WERI-Rb-1 (cell line): ENCODE data around the gene PRKCH.

Experiments used
- DNase-seq: peaks from one replicate; pipeline ENCODE4 v3.0.0-alpha.2; 2020
- H3K27ac ChIP-seq: fragments of 250-450 bp; sonication (Bioruptor Pico); 2 replicates; pipeline ENCODE4 v1.5.1; 2020; ENCODE audit warnings: mild to moderate bottlenecking, moderate library complexity
- H3K27me3 ChIP-seq: fragments of 250-450 bp; sonication (Bioruptor Pico); 2 replicates; pipeline ENCODE4 v1.5.1; 2021; ENCODE audit warnings: mild to moderate bottlenecking, low read depth, moderate library complexity; ENCODE audit not compliant: insufficient read depth, severe bottlenecking
- H3K36me3 ChIP-seq: fragments of 250-450 bp; sonication (Bioruptor Pico); 2 replicates; pipeline ENCODE4 v1.5.1; 2020; ENCODE audit warnings: mild to moderate bottlenecking, moderate library complexity
- H3K4me3 ChIP-seq: 2 replicates; pipeline ENCODE4 v1.5.1; 2011; ENCODE audit warnings: low read depth, mild to moderate bottlenecking, control low read depth, low read length
- H3K9me3 ChIP-seq: fragments of 250-450 bp; sonication (Bioruptor Pico); 2 replicates; pipeline ENCODE4 v1.5.1; 2021; ENCODE audit warnings: mild to moderate bottlenecking, moderate library complexity; ENCODE audit not compliant: severe bottlenecking
- TF ChIP-seq, protein P1 (sequence below): IDR thresholded peaks from 2 replicates; pipeline ENCODE4 v1.5.1; 2011; ENCODE audit warnings: low read depth, mild to moderate bottlenecking, control low read depth, inconsistent platforms, low read length

Gene PRKCH

GRCh38 chr14:61530296-61530695 is 208.9 kb downstream of the PRKCH start:
- no peak overlapping the region for H3K4me3 ChIP-seq
- TF ChIP-seq, protein P1, sequence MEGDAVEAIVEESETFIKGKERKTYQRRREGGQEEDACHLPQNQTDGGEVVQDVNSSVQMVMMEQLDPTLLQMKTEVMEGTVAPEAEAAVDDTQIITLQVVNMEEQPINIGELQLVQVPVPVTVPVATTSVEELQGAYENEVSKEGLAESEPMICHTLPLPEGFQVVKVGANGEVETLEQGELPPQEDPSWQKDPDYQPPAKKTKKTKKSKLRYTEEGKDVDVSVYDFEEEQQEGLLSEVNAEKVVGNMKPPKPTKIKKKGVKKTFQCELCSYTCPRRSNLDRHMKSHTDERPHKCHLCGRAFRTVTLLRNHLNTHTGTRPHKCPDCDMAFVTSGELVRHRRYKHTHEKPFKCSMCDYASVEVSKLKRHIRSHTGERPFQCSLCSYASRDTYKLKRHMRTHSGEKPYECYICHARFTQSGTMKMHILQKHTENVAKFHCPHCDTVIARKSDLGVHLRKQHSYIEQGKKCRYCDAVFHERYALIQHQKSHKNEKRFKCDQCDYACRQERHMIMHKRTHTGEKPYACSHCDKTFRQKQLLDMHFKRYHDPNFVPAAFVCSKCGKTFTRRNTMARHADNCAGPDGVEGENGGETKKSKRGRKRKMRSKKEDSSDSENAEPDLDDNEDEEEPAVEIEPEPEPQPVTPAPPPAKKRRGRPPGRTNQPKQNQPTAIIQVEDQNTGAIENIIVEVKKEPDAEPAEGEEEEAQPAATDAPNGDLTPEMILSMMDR = no peak
- DNase-seq = no peak
- H3K27ac ChIP-seq = no peak overlapping the region
- no peaks in the 10 kb centered on the region for H3K9me3 ChIP-seq
- no peaks in the 10 kb centered on the region for H3K27me3 ChIP-seq
- H3K36me3 ChIP-seq = no peaks in the 10 kb centered on the region

DNA sequence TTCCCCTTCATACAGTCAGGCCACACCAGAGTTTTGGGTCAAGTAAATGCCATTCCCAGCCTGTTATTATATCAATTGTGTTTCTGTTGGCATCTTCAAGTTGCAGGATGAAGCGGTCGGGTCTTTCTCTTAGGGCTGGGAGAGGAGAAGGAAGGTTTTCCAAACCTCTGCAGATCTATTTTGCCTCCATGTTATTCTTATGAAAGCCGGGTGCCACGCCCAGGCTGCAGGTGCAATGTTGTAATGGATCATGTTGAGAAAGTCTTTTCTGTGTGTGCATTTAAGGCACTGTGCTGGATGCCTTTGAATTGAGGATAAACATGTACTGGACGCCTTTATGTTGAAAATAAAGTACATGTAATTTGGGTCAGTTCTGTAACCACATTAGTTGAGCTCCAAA is 209.5 kb downstream of the PRKCH start:
- DNase-seq = no peak
- H3K27ac ChIP-seq = no peak overlapping the region

DNA sequence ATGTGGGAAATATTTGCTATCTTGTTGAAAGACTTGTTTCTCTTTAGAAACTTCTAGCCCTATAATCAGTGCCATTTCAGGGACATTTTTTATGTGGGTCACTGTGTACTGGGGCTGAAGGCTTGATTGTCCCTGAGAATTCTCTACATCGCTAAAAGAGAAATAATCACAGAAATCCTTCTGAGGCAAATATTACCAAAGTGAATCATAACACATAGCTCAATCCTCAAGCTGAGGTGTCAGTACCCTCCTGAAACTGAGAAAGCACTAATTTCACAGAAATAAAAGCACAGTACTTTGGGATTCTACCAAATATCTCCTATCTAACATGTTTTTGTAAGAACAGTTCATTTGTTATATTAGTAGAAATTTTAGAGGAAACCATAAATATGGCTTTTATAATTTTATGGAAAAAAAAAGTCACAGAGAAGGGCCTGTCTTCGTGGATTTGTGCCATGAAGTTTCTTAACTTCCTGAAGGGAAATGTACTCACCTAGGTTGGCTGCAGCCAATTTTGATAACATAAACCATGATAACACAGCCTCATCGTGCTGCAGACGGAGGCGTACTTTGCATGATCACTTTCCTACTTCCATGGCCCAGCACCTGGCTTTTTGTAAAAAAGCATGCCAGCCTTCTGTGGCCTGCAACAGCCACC is 210.2 kb downstream of the PRKCH start:
- Histone ChIP-seq H3K9me3 (no peaks in the 10 kb centered on the region), H3K36me3 (no peaks in the 10 kb centered on the region), H3K4me3 (no peak overlapping the region), H3K27me3 (no peaks in the 10 kb centered on the region), H3K27ac (no peak overlapping the region)
- DNase-seq = no peak
- TF ChIP-seq, protein P1 = no peak

More for the DNA sequence above, 209.5 kb downstream of the PRKCH start:
- Histone ChIP-seq H3K27me3 (no peaks in the 10 kb centered on the region), H3K9me3 (no peaks in the 10 kb centered on the region), H3K36me3 (no peaks in the 10 kb centered on the region), H3K4me3 (no peak overlapping the region)
- TF ChIP-seq, protein P1 = no peak

- DNase-seq = no peak
- H3K27ac ChIP-seq = no peak overlapping the region
- TF ChIP-seq, protein P1 = no peak
- H3K27me3 ChIP-seq = no peaks in the 10 kb centered on the region
- no peaks in the 10 kb centered on the region for H3K9me3 ChIP-seq
- H3K36me3 ChIP-seq = no peaks in the 10 kb centered on the region
- H3K4me3 ChIP-seq = no peak overlapping the region
Observed at GRCh38 chr14:61532123-61532505, 210.7 kb downstream of the PRKCH start.

GRCh38 chr14:61532763-61533162 is 211.4 kb downstream of the PRKCH start:
- H3K27me3 ChIP-seq = no peaks in the 10 kb centered on the region
- H3K9me3 ChIP-seq = no peaks in the 10 kb centered on the region
- no peak overlapping the region for H3K27ac ChIP-seq
- H3K4me3 ChIP-seq = no peak overlapping the region
- TF ChIP-seq, protein P1 = no peak
- H3K36me3 ChIP-seq = no peaks in the 10 kb centered on the region
- no peak for DNase-seq
